ENCODE data around the gene NBPF3.
"Not testable (repeated sequence)": the region's sequence is repeated elsewhere in the genome, so short reads cannot be mapped to it uniquely, and the experiment has no call there.

- TF ChIP-seq PAX5 (IDR thresholded peaks at IDR 0.05; ENCODE audit: insufficient read depth, low read length, severe bottlenecking); POLR2AphosphoS5 (IDR thresholded peaks at IDR 0.05; ENCODE audit: low read depth, low read length); POLR2A (IDR thresholded peaks at IDR 0.05; ENCODE audit: low read depth, low read length); TAF1 (IDR thresholded peaks at IDR 0.05; ENCODE audit: low read depth, low read length): not testable (repeated sequence)
Observed at GRCh38 chr1:21446647-21447046, 6.7 kb downstream of the NBPF3 start.
